ENCODE measurements around the gene MSRB3. TPM values are rescaled to one million over a fixed set of nuclear protein-coding genes. Genes with fewer than 3 reads are reported as not detected.

MSRB3 gene
- total and polyA plus RNA-seq, 2 of the 8 experiments (the other 6 are each of a cell fraction or from before 2014, with no cell fraction given) = 0.32 to 1.2 TPM

DNA sequence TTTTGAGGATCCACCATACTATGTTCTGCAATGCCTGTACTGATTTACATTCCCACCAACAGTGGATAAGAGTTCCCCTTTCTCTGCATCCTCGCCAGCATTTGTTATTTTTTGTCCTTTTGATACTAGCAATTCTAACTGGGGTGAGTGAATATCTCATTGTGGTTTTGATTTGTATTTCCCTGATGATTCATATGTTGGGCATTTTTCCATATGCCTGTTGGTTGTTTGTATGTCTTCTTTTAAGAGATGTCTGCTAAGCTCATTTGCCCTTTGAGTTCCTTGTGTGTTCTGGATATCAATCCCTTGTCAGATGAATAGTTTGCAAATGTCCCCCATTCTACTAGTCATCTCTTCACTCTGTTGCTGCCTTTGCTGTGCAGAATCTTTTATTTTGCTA lies 49.0 kb upstream of the MSRB3 start:
- Histone ChIP-seq H4K5ac (ENCODE audit: insufficient read length, low read depth, low read length) (no peak overlapping the region), H3K56ac (replicated peaks; ENCODE audit: insufficient read length, low read depth, low read length) (no peak overlapping the region), H3K23ac (ENCODE audit: insufficient read length) (no peak overlapping the region), H2AFZ (ENCODE audit: low read length) (no peak overlapping the region), H3K18ac (ENCODE audit: extremely low read depth, low read length) (no peak overlapping the region), H2BK20ac (ENCODE audit: low read length) (no peak overlapping the region), H3K4me2 (ENCODE audit: insufficient read depth in 1 of 2, low read depth in 2 of 2, low read length in 2 of 2) (no peak overlapping the region), H3K79me1 (ENCODE audit: low read depth, low read length) (peaks cover 2% of the 10 kb centered on the region; the same call in 1 of the 2 replicates), H3K9ac (replicated peaks in 1 of 4; ENCODE audit: extremely low read depth in 1 of 4, low read depth in 3 of 4, low read length in 3 of 4) (no peak overlapping the region), H2BK120ac (replicated peaks; ENCODE audit: low read depth, low read length) (no peak overlapping the region), H3K9me3 (ENCODE audit: insufficient read depth in 2 of 2, low read depth in 1 of 2, low read length in 1 of 2) (peaks cover 0 to 12% of the 10 kb centered on the region in 2 experiments; a peak in 1 of 4 replicates), H2BK15ac (ENCODE audit: low read length) (no peak overlapping the region), H4K91ac (replicated peaks; ENCODE audit: insufficient read length, low read length) (no peak overlapping the region), H2AK5ac (ENCODE audit: low read depth, low read length) (no peak overlapping the region), H3K36me3 (ENCODE audit: control insufficient read depth in 2 of 4, insufficient read depth in 4 of 4, low read length in 3 of 4) (peaks cover 0 to 13% (median 7%) of the 10 kb centered on the region in 4 experiments; a peak in 4 of 8 replicates), H3K79me2 (ENCODE audit: control insufficient read depth in 1 of 2, insufficient read depth in 2 of 2, low read length in 2 of 2) (peaks cover 0 to 35% of the 10 kb centered on the region in 2 experiments; a peak in 2 of 4 replicates), H2BK5ac (ENCODE audit: low read depth, low read length) (no peak overlapping the region), H3K23me2 (ENCODE audit: low read depth, low read length) (no peaks in the 10 kb centered on the region), H4K20me1 (replicated peaks in 1 of 2; ENCODE audit: control insufficient read depth in 1 of 2, insufficient read depth in 2 of 2, low read length in 2 of 2) (no peaks in the 10 kb centered on the region), H3K4me3 (ENCODE audit: extremely low read depth in 1 of 4, insufficient read depth in 2 of 4, low read depth in 3 of 4, low read length in 4 of 4) (no peak overlapping the region), H3K4me1 (replicated peaks in 1 of 4; ENCODE audit: control insufficient read depth in 3 of 4, insufficient read depth in 4 of 4, low read length in 3 of 4) (no peaks in the 10 kb centered on the region), H2BK12ac (ENCODE audit: low read depth, low read length) (no peak overlapping the region), H3K4ac (replicated peaks; ENCODE audit: insufficient read length, low read depth, low read length) (no peak overlapping the region), H3K14ac (ENCODE audit: insufficient read length) (no peak overlapping the region), H3K27me3 (replicated peaks in 1 of 4; ENCODE audit: control insufficient read depth in 3 of 4, extremely low read depth in 1 of 4, insufficient read depth in 3 of 4, low read length in 3 of 4) (no peaks in the 10 kb centered on the region), H4K8ac (ENCODE audit: extremely low read depth, insufficient read depth, low read length) (no peak overlapping the region), H3K27ac (ENCODE audit: low read depth, low read length) (no peak overlapping the region)
- ChIA-PET CTCF (ENCODE audit: partially characterized antibody) (no interaction called here), POLR2A (ENCODE audit: partially characterized antibody) (no interaction called here)
- DNase-seq (ENCODE audit: low read depth in 1 of 2, low spot score in 2 of 2) = no peak
- WGBS, 2 experiments (ENCODE audit: extremely low coverage in 1 of 2, insufficient coverage in 1 of 2, insufficient read length in 1 of 2, insufficient replicate concordance in 2 of 2, low coverage in 1 of 2, low lambda C conversion rate in 2 of 2, missing lambda C conversion rate in 1 of 2) = 90% methylated on average over 1 of the region's 1 CpG; no CpG with 5 or more reads in 1 of the 2 experiments
- no peak for FAIRE-seq
- TF ChIP-seq SIRT6 (IDR thresholded peaks at IDR 0.05; ENCODE audit: low read length) = no peak
- no peak for TF ChIP-seq CBX8 (IDR thresholded peaks at IDR 0.05; ENCODE audit: borderline replicate concordance, low read depth, low read length)
- no peak for TF ChIP-seq CHD2 (IDR thresholded peaks at IDR 0.05; ENCODE audit: low read length)
- no peak for TF ChIP-seq RFX5 (IDR thresholded peaks at IDR 0.05; ENCODE audit: borderline replicate concordance, low read depth, low read length)
- TF ChIP-seq SRF (IDR thresholded peaks at IDR 0.05; ENCODE audit: low read depth, low read length) = no peak
- TF ChIP-seq CHD1 (IDR thresholded peaks at IDR 0.05; ENCODE audit: low read depth, low read length) = no peak
- TF ChIP-seq JUN (IDR thresholded peaks at IDR 0.05; ENCODE audit: low read depth, low read length) = no peak
- no peak for TF ChIP-seq GABPA (IDR thresholded peaks at IDR 0.05; ENCODE audit: borderline replicate concordance, insufficient read depth, low read length)
- no peak for TF ChIP-seq BCL11A (IDR thresholded peaks at IDR 0.05; ENCODE audit: low read depth in 2 of 2, low read length in 2 of 2)
- TF ChIP-seq CTBP2 (IDR thresholded peaks at IDR 0.05; ENCODE audit: borderline replicate concordance, insufficient read depth, insufficient read length, low read length) = no peak
- TF ChIP-seq, protein P1, sequence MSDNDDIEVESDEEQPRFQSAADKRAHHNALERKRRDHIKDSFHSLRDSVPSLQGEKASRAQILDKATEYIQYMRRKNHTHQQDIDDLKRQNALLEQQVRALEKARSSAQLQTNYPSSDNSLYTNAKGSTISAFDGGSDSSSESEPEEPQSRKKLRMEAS (IDR thresholded peaks at IDR 0.05) = no peak
- TF ChIP-seq PHF8 (conservative IDR thresholded peaks at IDR 0.05; ENCODE audit: low read depth, low read length) = no peak
- no peak for TF ChIP-seq TCF12 (IDR thresholded peaks at IDR 0.05; ENCODE audit: low read depth, low read length)
- TF ChIP-seq EZH2 (IDR thresholded peaks at IDR 0.05; ENCODE audit: low read depth, low read length, severe bottlenecking) = no peak
- TF ChIP-seq SP1 (IDR thresholded peaks at IDR 0.05; ENCODE audit: low read depth, low read length) = no peak
- no peak for TF ChIP-seq POLR2A (IDR thresholded peaks at IDR 0.05; ENCODE audit: control extremely low read depth in 1 of 2, low read depth in 2 of 2, low read length in 2 of 2)
